H1 (cell line): ENCODE data around the gene NADSYN1. TPM values are rescaled to one million over a fixed set of nuclear protein-coding genes. Genes with fewer than 3 reads are reported as not detected.

Experiments
- CTCF ChIA-PET: fragments of 300-600 bp; sonication (Branson Sonifier 250); formaldehyde crosslinking; loops from one replicate; lab custom pipeline; 2021; ENCODE audit not compliant: partially characterized antibody; lab: Charles Lee
- POLR2A ChIA-PET: fragments of 300-600 bp; sonication (Branson Sonifier 250); formaldehyde crosslinking; loops from one replicate; lab custom pipeline; 2021; ENCODE audit warnings: inconsistent platforms; ENCODE audit not compliant: partially characterized antibody; lab: Charles Lee
- DNase-seq, 2 experiments: peaks; one replicate each; pipeline versions ENCODE4 v3.0.0 to v3.0.0-alpha.2; 2010 to 2022; ENCODE audit warnings: low spot score in 2 of 2, low read depth in 1 of 2, mixed read lengths in 1 of 2
- FAIRE-seq: peaks from 2 replicates; lab custom pipeline; 2011; peaks lifted over from hg19 to GRCh38; lab: Jason Lieb, UNC
- H2AFZ ChIP-seq: 2 replicates; pipeline ENCODE4 v1.8.1; 2012; ENCODE audit warnings: low read length, inconsistent platforms
- H2AK5ac ChIP-seq: 2 replicates; pipeline ENCODE4 v1.6.1; 2013; ENCODE audit warnings: low read depth, low read length
- H2BK120ac ChIP-seq: replicated peaks from 2 replicates; pipeline ENCODE3; 2013; ENCODE audit warnings: low read depth, low read length, inconsistent platforms
- H2BK12ac ChIP-seq: 2 replicates; pipeline ENCODE4 v1.6.1; 2013; ENCODE audit warnings: low read depth, low read length
- H2BK15ac ChIP-seq: 2 replicates; pipeline ENCODE4 v1.6.1; 2013; ENCODE audit warnings: low read length
- H2BK20ac ChIP-seq: 2 replicates; pipeline ENCODE4 v1.6.1; 2013; ENCODE audit warnings: low read length
- H2BK5ac ChIP-seq: 2 replicates; pipeline ENCODE4 v1.6.1; 2013; ENCODE audit warnings: low read depth, low read length
- H3K14ac ChIP-seq: 2 replicates; pipeline ENCODE4 v1.6.1; 2013; ENCODE audit warnings: inconsistent platforms; ENCODE audit not compliant: insufficient read length
- H3K18ac ChIP-seq: 2 replicates; pipeline ENCODE4 v1.6.1; 2013; ENCODE audit warnings: low read length; ENCODE audit errors: extremely low read depth
- H3K23ac ChIP-seq: 2 replicates; pipeline ENCODE4 v1.6.1; 2013; ENCODE audit warnings: inconsistent platforms; ENCODE audit not compliant: insufficient read length
- H3K23me2 ChIP-seq: 2 replicates; pipeline ENCODE4 v1.6.1; 2013; ENCODE audit warnings: low read depth, low read length
- H3K27ac ChIP-seq: 2 replicates; pipeline ENCODE4 v1.6.1; 2011; ENCODE audit warnings: low read depth, low read length, inconsistent platforms
- H3K27me3 ChIP-seq, 4 experiments: replicated peaks in 1 of 4; 1 replicate in 1 of 4; 2 replicates in 3 of 4; pipeline versions ENCODE4 v1.6.1 to v1.8.1; 2011 to 2013; ENCODE audit warnings: low read length in 3 of 4, mild to moderate bottlenecking in 3 of 4, inconsistent platforms in 2 of 4, mixed read lengths in 2 of 4, moderate library complexity in 1 of 4; ENCODE audit not compliant: control insufficient read depth in 3 of 4, insufficient read depth in 3 of 4; ENCODE audit errors: extremely low read depth in 1 of 4
- H3K36me3 ChIP-seq, 4 experiments: 2 replicates each; pipeline versions ENCODE4 v1.6.1 to v1.8.1; 2011 to 2013; ENCODE audit warnings: mild to moderate bottlenecking in 4 of 4, low read length in 3 of 4, moderate library complexity in 2 of 4, control low read depth in 1 of 4, inconsistent platforms in 1 of 4; ENCODE audit not compliant: insufficient read depth in 4 of 4, control insufficient read depth in 2 of 4
- H3K4ac ChIP-seq: replicated peaks from 2 replicates; pipeline ENCODE3; 2013; ENCODE audit warnings: low read length, low read depth, mixed read lengths, inconsistent platforms; ENCODE audit not compliant: insufficient read length
- H3K4me1 ChIP-seq, 4 experiments: replicated peaks in 1 of 4; 1 replicate in 1 of 4; 2 replicates in 3 of 4; pipeline versions ENCODE4 v1.6.1 to v1.8.1; 2011 to 2013; ENCODE audit warnings: low read length in 3 of 4, inconsistent platforms in 2 of 4, mixed read lengths in 1 of 4; ENCODE audit not compliant: insufficient read depth in 4 of 4, control insufficient read depth in 3 of 4
- H3K4me2 ChIP-seq, 2 experiments: 2 replicates each; pipeline versions ENCODE4 v1.6.1 to v1.8.1; 2011 to 2013; ENCODE audit warnings: low read depth in 2 of 2, low read length in 2 of 2, control low read depth in 1 of 2, inconsistent platforms in 1 of 2, mild to moderate bottlenecking in 1 of 2; ENCODE audit not compliant: insufficient read depth in 1 of 2
- H3K4me3 ChIP-seq, 4 experiments: fragments of 200-600, 300-600 bp in 1 of 4; sonication (generic), shearing (Covaris generic), sonication (Bioruptor Twin) in 1 of 4; 2 replicates each; pipeline versions ENCODE4 v1.5.1 to v1.8.1; 2011 to 2016; ENCODE audit warnings: low read length in 4 of 4, low read depth in 3 of 4, control low read depth in 2 of 4, inconsistent platforms in 2 of 4, mild to moderate bottlenecking in 2 of 4, mixed read lengths in 1 of 4, moderate library complexity in 1 of 4; ENCODE audit not compliant: insufficient read depth in 2 of 4; ENCODE audit errors: extremely low read depth in 1 of 4
- H3K56ac ChIP-seq: replicated peaks from 2 replicates; pipeline ENCODE3; 2013; ENCODE audit warnings: low read depth, mild to moderate bottlenecking, mixed read lengths, low read length, inconsistent platforms; ENCODE audit not compliant: insufficient read length
- H3K79me1 ChIP-seq: 2 replicates; pipeline ENCODE4 v1.6.1; 2013; ENCODE audit warnings: low read depth, low read length, control low read depth
- H3K79me2 ChIP-seq, 2 experiments: 2 replicates each; pipeline versions ENCODE4 v1.6.1 to v1.8.1; 2012 to 2013; ENCODE audit warnings: low read length in 2 of 2, mild to moderate bottlenecking in 2 of 2, inconsistent platforms in 1 of 2; ENCODE audit not compliant: insufficient read depth in 2 of 2, control insufficient read depth in 1 of 2
- H3K9ac ChIP-seq, 4 experiments: replicated peaks in 1 of 4; 1 replicate in 1 of 4; 2 replicates in 3 of 4; pipeline versions ENCODE4 v1.6.1 to v1.8.1; 2011 to 2013; ENCODE audit warnings: low read depth in 3 of 4, low read length in 3 of 4, control low read depth in 2 of 4, mild to moderate bottlenecking in 2 of 4, moderate library complexity in 2 of 4, inconsistent platforms in 1 of 4; ENCODE audit errors: extremely low read depth in 1 of 4
- H3K9me3 ChIP-seq, 2 experiments: 2 replicates each; pipeline versions ENCODE4 v1.6.1 to v1.8.1; 2012 to 2013; ENCODE audit warnings: mild to moderate bottlenecking in 2 of 2, moderate library complexity in 2 of 2, control low read depth in 1 of 2, inconsistent platforms in 1 of 2, low read depth in 1 of 2, low read length in 1 of 2, mixed read lengths in 1 of 2; ENCODE audit not compliant: insufficient read depth in 2 of 2
- H4K20me1 ChIP-seq, 2 experiments: replicated peaks in 1 of 2; 2 replicates each; pipeline versions ENCODE3 to v1.8.1; 2011 to 2013; ENCODE audit warnings: inconsistent platforms in 2 of 2, low read length in 2 of 2, mild to moderate bottlenecking in 1 of 2; ENCODE audit not compliant: insufficient read depth in 2 of 2, control insufficient read depth in 1 of 2
- H4K5ac ChIP-seq: 2 replicates; pipeline ENCODE4 v1.6.1; 2013; ENCODE audit warnings: low read length, low read depth, mixed read lengths, inconsistent platforms; ENCODE audit not compliant: insufficient read length
- H4K8ac ChIP-seq: 2 replicates; pipeline ENCODE4 v1.8.0; 2013; ENCODE audit warnings: mild to moderate bottlenecking, moderate library complexity, low read length, inconsistent platforms; ENCODE audit not compliant: insufficient read depth; ENCODE audit errors: extremely low read depth
- H4K91ac ChIP-seq: replicated peaks from 2 replicates; pipeline ENCODE3; 2013; ENCODE audit warnings: low read length, mixed read lengths, inconsistent platforms; ENCODE audit not compliant: insufficient read length
- BACH1 ChIP-seq: IDR thresholded peaks from 2 replicates; pipeline ENCODE4 v1.6.1; 2012; ENCODE audit warnings: low read length, improper control_type of control experiment
- CEBPB ChIP-seq: IDR thresholded peaks from 2 replicates; pipeline ENCODE4 v1.6.1; 2012; ENCODE audit warnings: low read depth, low read length
- EP300 ChIP-seq, 2 experiments: IDR thresholded peaks; 1 replicate in 1 of 2; 2 replicates in 1 of 2; pipeline ENCODE4 v1.6.1; 2011 to 2012; ENCODE audit warnings: low read depth in 2 of 2, low read length in 2 of 2, mild to moderate bottlenecking in 2 of 2, borderline replicate concordance in 1 of 2, inconsistent platforms in 1 of 2, moderate library complexity in 1 of 2
- EZH2 ChIP-seq: fragments of 200-600 bp; sonication (generic); IDR thresholded peaks from 2 replicates; pipeline ENCODE4 v1.7.1; 2012; ENCODE audit warnings: low read depth, mild to moderate bottlenecking, moderate library complexity, low read length, inconsistent platforms; ENCODE audit not compliant: severe bottlenecking
- GABPA ChIP-seq: IDR thresholded peaks from 2 replicates; pipeline ENCODE4 v1.6.1; 2011; ENCODE audit warnings: mild to moderate bottlenecking, low read length, moderate library complexity, borderline replicate concordance; ENCODE audit not compliant: insufficient read depth
- NANOG ChIP-seq: IDR thresholded peaks from 2 replicates; pipeline ENCODE4 v1.6.1; 2011; ENCODE audit warnings: low read length, low read depth, mild to moderate bottlenecking, inconsistent platforms; ENCODE audit not compliant: insufficient read depth, poor library complexity, severe bottlenecking
- NRF1 ChIP-seq: IDR thresholded peaks from 2 replicates; pipeline ENCODE4 v1.6.1; 2011; ENCODE audit warnings: mild to moderate bottlenecking, low read depth, low read length, improper control_type of control experiment
- RXRA ChIP-seq: IDR thresholded peaks from 2 replicates; pipeline ENCODE4 v1.6.1; 2011; ENCODE audit warnings: low read depth, mild to moderate bottlenecking, low read length, moderate library complexity; ENCODE audit not compliant: insufficient read depth
- SP4 ChIP-seq: IDR thresholded peaks from 2 replicates; pipeline ENCODE4 v1.6.1; 2012; ENCODE audit warnings: low read length, inconsistent platforms
- ZNF274 ChIP-seq: IDR thresholded peaks from 2 replicates; pipeline ENCODE4 v1.7.0; 2012; ENCODE audit warnings: low read length, borderline replicate concordance; ENCODE audit errors: extremely low read depth
- WGBS, 2 experiments: shearing (Covaris generic) in 1 of 2; methylation state at CpG; one replicate each; pipeline versions ENCODE4 v1.1.6 to v1.1.7; 2013 to 2015; ENCODE audit warnings: low lambda C conversion rate in 2 of 2, mixed read lengths in 2 of 2, inconsistent platforms in 1 of 2, low coverage in 1 of 2, missing lambda C conversion rate in 1 of 2; ENCODE audit not compliant: insufficient replicate concordance in 2 of 2, insufficient coverage in 1 of 2, insufficient read length in 1 of 2; ENCODE audit errors: extremely low coverage in 1 of 2, missing lambda C conversion rate in 1 of 2; 5-methylcytosine and 5-hydroxymethylcytosine counted together
- polyA plus RNA-seq, 7 experiments: library from polyadenylated mRNA; depleted of rRNA in 3 of 7; stranded (reverse) in 5 of 7; unstranded in 2 of 7; fragments of >200 nt in 5 of 7; fragments of 200-250 nt in 2 of 7; gene quantifications; 1 replicate in 5 of 7; 2 replicates in 1 of 7; 4 replicates in 1 of 7; pipeline versions ENCODE4 v1.2.1 to v1.2.3, GENCODE V29; 2011 to 2013; ENCODE audit warnings: missing spikeins in 2 of 7, mixed read lengths in 2 of 7
- total RNA-seq: library from RNA; stranded (reverse); fragmentation: NEBNext Ultra II Directional; extraction: Animal tissue kit (Norgen Biotek cat#: 25700); gene quantifications from 2 replicates; pipeline ENCODE4 v1.2.1, GENCODE V29; 2021

The NADSYN1 gene
- total and polyA plus RNA-seq, 2 of the 8 experiments (the other 6 are each of a cell fraction or from before 2014, with no cell fraction given): 38.3 to 38.6 TPM

DNA sequence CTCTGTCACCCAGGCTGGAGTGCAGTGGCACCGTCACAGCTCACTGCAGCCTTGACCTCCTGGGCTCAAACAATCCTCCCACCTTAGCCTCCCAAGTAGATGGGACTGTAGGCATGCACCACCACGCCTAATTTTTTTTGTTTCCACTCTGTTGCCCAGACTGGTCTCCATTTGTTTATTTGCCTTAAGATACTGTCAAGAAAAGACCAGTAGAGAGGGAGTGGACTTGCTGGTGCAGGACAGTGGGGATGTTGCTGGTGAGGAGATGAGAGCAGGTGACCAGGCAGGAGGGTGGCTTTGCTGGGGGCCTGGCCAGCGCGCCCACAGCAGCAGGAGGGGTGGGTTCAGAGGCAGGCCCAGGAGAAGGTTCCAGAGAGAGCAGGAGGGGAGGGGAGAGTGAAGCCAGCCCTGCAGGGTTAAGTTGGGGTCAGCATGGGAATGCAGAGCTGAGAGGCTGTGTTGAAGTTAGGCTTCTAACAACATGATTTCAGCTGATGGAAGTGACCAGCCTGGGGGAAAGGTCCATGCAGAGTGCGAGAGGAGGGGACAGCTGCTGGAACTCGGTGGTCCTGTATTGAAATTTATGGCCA lies 35.8 kb downstream of the NADSYN1 start:
- H3K23me2 ChIP-seq: peaks cover 4% of the 10 kb centered on the region; the same call in 1 of the 2 replicates
- no peak overlapping the region for H2BK12ac ChIP-seq
- no peak overlapping the region for H4K91ac ChIP-seq
- H3K27me3 ChIP-seq: no peaks in the 10 kb centered on the region
- H3K4me1 ChIP-seq: no peaks in the 10 kb centered on the region
- H4K20me1 ChIP-seq: peaks cover 4 to 15% of the 10 kb centered on the region in 2 experiments
- H2AK5ac ChIP-seq: no peak overlapping the region
- H2BK5ac ChIP-seq: no peak overlapping the region
- FAIRE-seq (no peak), DNase-seq (no peak)
- H3K14ac ChIP-seq: no peak overlapping the region
- no peaks in the 10 kb centered on the region for H3K9me3 ChIP-seq
- no peak overlapping the region for H3K4me2 ChIP-seq
- no peak overlapping the region for H3K4ac ChIP-seq
- 84% methylated on average over 6 of the region's 6 CpGs; no CpG with 5 or more reads in 1 of the 2 experiments for WGBS, 2 experiments
- no peak overlapping the region for H3K18ac ChIP-seq
- POLR2A ChIA-PET: interaction anchor here (0.6 kb wide), 1 partner anchor 137 kb away, joined by 4 read pairs; no protein-coding TSS in a partner anchor
- peaks cover 0 to 23% (median 15%) of the 10 kb centered on the region in 4 experiments; a peak in 6 of 8 replicates for H3K36me3 ChIP-seq
- H3K23ac ChIP-seq: no peak overlapping the region
- H3K9ac ChIP-seq: no peak overlapping the region
- H3K56ac ChIP-seq: no peak overlapping the region
- H3K79me1 ChIP-seq: no peaks in the 10 kb centered on the region
- H3K27ac ChIP-seq: no peak overlapping the region
- no peak overlapping the region for H2AFZ ChIP-seq
- no peak overlapping the region for H3K4me3 ChIP-seq
- no peak for TF ChIP-seq NANOG
- no peak for TF ChIP-seq RXRA
- no peak for TF ChIP-seq NRF1
- TF ChIP-seq GABPA: no peak
- no peak for TF ChIP-seq BACH1
- TF ChIP-seq SP4: no peak
- no peak for TF ChIP-seq EZH2
- no peak for TF ChIP-seq CEBPB
- no peak for TF ChIP-seq EP300 (IDR thresholded peaks at IDR 0.05; ENCODE audit: borderline replicate concordance in 1 of 2, low read depth in 2 of 2, low read length in 2 of 2)
- TF ChIP-seq ZNF274: no peak
- H2BK20ac ChIP-seq: no peak overlapping the region
- CTCF ChIA-PET: interaction anchor here (2.1 kb wide), 1 partner anchor 9 kb away, joined by 4 read pairs; no protein-coding TSS in a partner anchor
- no peak overlapping the region for H2BK120ac ChIP-seq
- H4K8ac ChIP-seq: no peak overlapping the region
- no peak overlapping the region for H4K5ac ChIP-seq
- no peaks in the 10 kb centered on the region for H3K79me2 ChIP-seq
- no peak overlapping the region for H2BK15ac ChIP-seq
